Neural cell (in vitro differentiated cells): ENCODE measurements around the gene PGA3.
"Not testable (repeated sequence)": the region's sequence is repeated elsewhere in the genome, so short reads cannot be mapped to it uniquely, and the experiment has no call there.

ENCODE experiments used
- MXI1 ChIP-seq: fragments of 450-650 bp; conservative IDR thresholded peaks from 2 replicates; pipeline ENCODE4 v1.6.1; 2014; ENCODE audit warnings: antibody characterized with exemption, mild to moderate bottlenecking; ENCODE audit not compliant: poor library complexity, severe bottlenecking
- TAF1 ChIP-seq: IDR thresholded peaks from 2 replicates; pipeline ENCODE4 v1.6.1; 2012; ENCODE audit warnings: low read depth
- TF ChIP-seq, protein P1 (sequence below): fragments of 450-650 bp; IDR thresholded peaks from 2 replicates; pipeline ENCODE4 v1.5.1; 2014; ENCODE audit warnings: antibody characterized with exemption, mild to moderate bottlenecking, moderate library complexity; ENCODE audit not compliant: poor library complexity, severe bottlenecking

- TF ChIP-seq TAF1, MXI1: not testable (repeated sequence)
- TF ChIP-seq, protein P1, sequence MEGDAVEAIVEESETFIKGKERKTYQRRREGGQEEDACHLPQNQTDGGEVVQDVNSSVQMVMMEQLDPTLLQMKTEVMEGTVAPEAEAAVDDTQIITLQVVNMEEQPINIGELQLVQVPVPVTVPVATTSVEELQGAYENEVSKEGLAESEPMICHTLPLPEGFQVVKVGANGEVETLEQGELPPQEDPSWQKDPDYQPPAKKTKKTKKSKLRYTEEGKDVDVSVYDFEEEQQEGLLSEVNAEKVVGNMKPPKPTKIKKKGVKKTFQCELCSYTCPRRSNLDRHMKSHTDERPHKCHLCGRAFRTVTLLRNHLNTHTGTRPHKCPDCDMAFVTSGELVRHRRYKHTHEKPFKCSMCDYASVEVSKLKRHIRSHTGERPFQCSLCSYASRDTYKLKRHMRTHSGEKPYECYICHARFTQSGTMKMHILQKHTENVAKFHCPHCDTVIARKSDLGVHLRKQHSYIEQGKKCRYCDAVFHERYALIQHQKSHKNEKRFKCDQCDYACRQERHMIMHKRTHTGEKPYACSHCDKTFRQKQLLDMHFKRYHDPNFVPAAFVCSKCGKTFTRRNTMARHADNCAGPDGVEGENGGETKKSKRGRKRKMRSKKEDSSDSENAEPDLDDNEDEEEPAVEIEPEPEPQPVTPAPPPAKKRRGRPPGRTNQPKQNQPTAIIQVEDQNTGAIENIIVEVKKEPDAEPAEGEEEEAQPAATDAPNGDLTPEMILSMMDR = not testable (repeated sequence)
These were observed 23.3 kb downstream of the PGA3 start for GRCh38 chr11:61226457-61227137.
